HL-60 (cell line): ENCODE results near the gene TRAF3IP3.

ENCODE experiments used
- DNase-seq, 2 experiments: peaks; one replicate each; pipeline ENCODE4 v3.0.0-alpha.2; 2010 to 2020; ENCODE audit warnings: low read depth in 1 of 2, low spot score in 1 of 2
- H3K27ac ChIP-seq: fragments of 250-450 bp; sonication (Bioruptor Pico); replicated peaks from 2 replicates; pipeline ENCODE4 v1.5.1; 2020; ENCODE audit warnings: mild to moderate bottlenecking, moderate library complexity
- H3K27me3 ChIP-seq: fragments of 250-450 bp; sonication (Bioruptor Pico); 2 replicates; pipeline ENCODE4 v1.5.1; 2021; ENCODE audit warnings: mild to moderate bottlenecking, moderate library complexity; ENCODE audit not compliant: insufficient read depth, poor library complexity, severe bottlenecking
- H3K4me3 ChIP-seq: replicated peaks from 2 replicates; pipeline ENCODE4 v1.5.1; 2011; ENCODE audit warnings: mild to moderate bottlenecking, control low read depth, low read length; ENCODE audit not compliant: insufficient read depth
- GABPA ChIP-seq: IDR thresholded peaks from 2 replicates; pipeline ENCODE4 v1.6.1; 2012; ENCODE audit warnings: low read depth
- POLR2AphosphoS5 ChIP-seq: IDR thresholded peaks from 2 replicates; pipeline ENCODE4 v1.6.1; 2012; ENCODE audit warnings: low read depth
- SPI1 ChIP-seq: IDR thresholded peaks from 2 replicates; pipeline ENCODE4 v1.6.1; 2012; ENCODE audit warnings: low read depth, mild to moderate bottlenecking, borderline replicate concordance
- TF ChIP-seq, protein P1 (sequence below): IDR thresholded peaks from 2 replicates; pipeline ENCODE4 v1.6.1; 2012; ENCODE audit warnings: low read depth; ENCODE audit not compliant: insufficient replicate concordance
- TF ChIP-seq, protein P2 (sequence below): IDR thresholded peaks from one replicate; pipeline ENCODE4 v1.5.1; 2011; ENCODE audit warnings: low read length, control low read depth, inconsistent platforms; ENCODE audit not compliant: insufficient read depth

Gene TRAF3IP3

DNA sequence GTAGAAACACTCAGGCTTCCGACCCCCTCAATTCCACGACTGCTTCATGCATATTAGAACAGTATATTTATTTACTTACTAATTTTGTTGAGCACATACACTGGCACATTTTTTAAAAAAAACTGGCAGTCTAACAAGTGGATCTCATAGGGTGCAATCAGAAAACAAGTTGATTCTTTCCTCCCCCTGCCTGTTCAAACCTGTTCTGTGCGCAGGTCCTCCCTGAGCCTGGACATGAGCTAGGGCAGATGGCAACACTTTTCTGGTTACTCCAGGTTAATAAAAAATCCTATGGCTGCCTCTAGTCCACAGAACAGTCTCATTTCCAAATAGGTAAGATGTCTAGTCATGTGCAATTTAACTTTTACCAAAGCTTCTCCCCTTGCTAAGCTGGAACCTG lies 32.6 kb upstream of the TRAF3IP3 start:
- TF ChIP-seq GABPA (no peak), POLR2AphosphoS5 (no peak), SPI1 (no peak)
- TF ChIP-seq, protein P1, sequence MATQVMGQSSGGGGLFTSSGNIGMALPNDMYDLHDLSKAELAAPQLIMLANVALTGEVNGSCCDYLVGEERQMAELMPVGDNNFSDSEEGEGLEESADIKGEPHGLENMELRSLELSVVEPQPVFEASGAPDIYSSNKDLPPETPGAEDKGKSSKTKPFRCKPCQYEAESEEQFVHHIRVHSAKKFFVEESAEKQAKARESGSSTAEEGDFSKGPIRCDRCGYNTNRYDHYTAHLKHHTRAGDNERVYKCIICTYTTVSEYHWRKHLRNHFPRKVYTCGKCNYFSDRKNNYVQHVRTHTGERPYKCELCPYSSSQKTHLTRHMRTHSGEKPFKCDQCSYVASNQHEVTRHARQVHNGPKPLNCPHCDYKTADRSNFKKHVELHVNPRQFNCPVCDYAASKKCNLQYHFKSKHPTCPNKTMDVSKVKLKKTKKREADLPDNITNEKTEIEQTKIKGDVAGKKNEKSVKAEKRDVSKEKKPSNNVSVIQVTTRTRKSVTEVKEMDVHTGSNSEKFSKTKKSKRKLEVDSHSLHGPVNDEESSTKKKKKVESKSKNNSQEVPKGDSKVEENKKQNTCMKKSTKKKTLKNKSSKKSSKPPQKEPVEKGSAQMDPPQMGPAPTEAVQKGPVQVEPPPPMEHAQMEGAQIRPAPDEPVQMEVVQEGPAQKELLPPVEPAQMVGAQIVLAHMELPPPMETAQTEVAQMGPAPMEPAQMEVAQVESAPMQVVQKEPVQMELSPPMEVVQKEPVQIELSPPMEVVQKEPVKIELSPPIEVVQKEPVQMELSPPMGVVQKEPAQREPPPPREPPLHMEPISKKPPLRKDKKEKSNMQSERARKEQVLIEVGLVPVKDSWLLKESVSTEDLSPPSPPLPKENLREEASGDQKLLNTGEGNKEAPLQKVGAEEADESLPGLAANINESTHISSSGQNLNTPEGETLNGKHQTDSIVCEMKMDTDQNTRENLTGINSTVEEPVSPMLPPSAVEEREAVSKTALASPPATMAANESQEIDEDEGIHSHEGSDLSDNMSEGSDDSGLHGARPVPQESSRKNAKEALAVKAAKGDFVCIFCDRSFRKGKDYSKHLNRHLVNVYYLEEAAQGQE: no peak
- TF ChIP-seq, protein P2, sequence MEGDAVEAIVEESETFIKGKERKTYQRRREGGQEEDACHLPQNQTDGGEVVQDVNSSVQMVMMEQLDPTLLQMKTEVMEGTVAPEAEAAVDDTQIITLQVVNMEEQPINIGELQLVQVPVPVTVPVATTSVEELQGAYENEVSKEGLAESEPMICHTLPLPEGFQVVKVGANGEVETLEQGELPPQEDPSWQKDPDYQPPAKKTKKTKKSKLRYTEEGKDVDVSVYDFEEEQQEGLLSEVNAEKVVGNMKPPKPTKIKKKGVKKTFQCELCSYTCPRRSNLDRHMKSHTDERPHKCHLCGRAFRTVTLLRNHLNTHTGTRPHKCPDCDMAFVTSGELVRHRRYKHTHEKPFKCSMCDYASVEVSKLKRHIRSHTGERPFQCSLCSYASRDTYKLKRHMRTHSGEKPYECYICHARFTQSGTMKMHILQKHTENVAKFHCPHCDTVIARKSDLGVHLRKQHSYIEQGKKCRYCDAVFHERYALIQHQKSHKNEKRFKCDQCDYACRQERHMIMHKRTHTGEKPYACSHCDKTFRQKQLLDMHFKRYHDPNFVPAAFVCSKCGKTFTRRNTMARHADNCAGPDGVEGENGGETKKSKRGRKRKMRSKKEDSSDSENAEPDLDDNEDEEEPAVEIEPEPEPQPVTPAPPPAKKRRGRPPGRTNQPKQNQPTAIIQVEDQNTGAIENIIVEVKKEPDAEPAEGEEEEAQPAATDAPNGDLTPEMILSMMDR: no peak
- Histone ChIP-seq H3K27ac (no peak overlapping the region), H3K27me3 (peaks cover 2% of the 10 kb centered on the region), H3K4me3 (no peak overlapping the region)
- DNase-seq: no peak

- no peak overlapping the region for H3K27ac ChIP-seq
- TF ChIP-seq, protein P1: no peak
- TF ChIP-seq, protein P2: no peak
- TF ChIP-seq GABPA (no peak), SPI1 (no peak), POLR2AphosphoS5 (no peak)
- no peaks in the 10 kb centered on the region for H3K27me3 ChIP-seq
- no peak for DNase-seq
- H3K4me3 ChIP-seq: no peak overlapping the region
These were observed 31.8 kb upstream of the TRAF3IP3 start for GRCh38 chr1:209723756-209724693.

DNA sequence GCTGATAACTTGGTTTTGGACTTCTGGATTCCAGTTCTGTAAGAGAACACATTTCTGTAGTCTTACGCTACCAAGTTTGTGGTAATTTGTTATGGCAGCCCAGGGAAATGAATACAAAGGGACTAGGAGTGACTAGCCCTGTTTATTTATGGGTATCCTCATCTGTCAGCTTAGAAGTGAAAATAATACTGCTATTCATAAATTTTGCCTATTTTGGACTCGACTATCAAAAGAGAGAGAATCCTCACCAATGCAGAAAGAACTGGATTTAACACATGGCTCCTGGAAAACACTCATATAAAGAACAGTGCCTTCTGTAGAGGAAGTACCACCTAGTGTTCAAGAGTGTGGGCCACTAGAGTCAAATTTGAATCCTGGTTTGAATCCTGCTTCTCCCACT lies 28.6 kb upstream of the TRAF3IP3 start:
- no peak for TF ChIP-seq SPI1
- TF ChIP-seq, protein P2: no peak
- TF ChIP-seq GABPA: no peak
- TF ChIP-seq POLR2AphosphoS5: no peak
- TF ChIP-seq, protein P1: no peak
- DNase-seq: no peak
- H3K27ac ChIP-seq: no peak overlapping the region

More for the DNA sequence above, 28.6 kb upstream of the TRAF3IP3 start:
- Histone ChIP-seq H3K27me3 (no peaks in the 10 kb centered on the region), H3K4me3 (no peak overlapping the region)
